ENCODE results near the gene CFAP97D1. TPM values are rescaled to one million over a fixed set of nuclear protein-coding genes. Genes with fewer than 3 reads are reported as not detected.

Gene CFAP97D1
- total and polyA plus RNA-seq, 2 experiments from 2014 or later, result 0.10 TPM; not detected in 1

GRCh38 chr17:43799047-43799446 is 18.8 kb downstream of the CFAP97D1 start:
- Histone ChIP-seq H2AFZ (no peak overlapping the region), H3K4me2 (no peak overlapping the region), H3K9me3 (ENCODE audit: low read depth) (no peaks in the 10 kb centered on the region), H4K20me1 (ENCODE audit: insufficient read depth, poor library complexity, severe bottlenecking) (no peaks in the 10 kb centered on the region), H3K79me2 (no peaks in the 10 kb centered on the region), H3K27me3 (no peaks in the 10 kb centered on the region), H3K36me3 (replicated peaks; ENCODE audit: insufficient read depth, low read depth) (no peaks in the 10 kb centered on the region), H3K4me3 (no peak overlapping the region), H3K27ac (no peak overlapping the region), H3K9me2 (replicated peaks; ENCODE audit: insufficient read depth) (no peaks in the 10 kb centered on the region), H3K4me1 (ENCODE audit: insufficient read depth) (no peaks in the 10 kb centered on the region)
- no peak for TF ChIP-seq CTCF (IDR thresholded peaks at IDR 0.05; ENCODE audit: poor library complexity)
- TF ChIP-seq EZH2phosphoT487 (IDR thresholded peaks at IDR 0.05; ENCODE audit: low read depth, severe bottlenecking, unreplicated experiment), result no peak
- TF ChIP-seq EZH2 (IDR thresholded peaks at IDR 0.05; ENCODE audit: borderline replicate concordance), result no peak
- 91% methylated on average over 2 of the region's 2 CpGs for WGBS (ENCODE audit: low lambda C conversion rate, missing lambda C conversion rate)
- DNase-seq (ENCODE audit: low spot score), result no peak

GRCh38 chr17:43800736-43801135 is 20.5 kb downstream of the CFAP97D1 start:
- Histone ChIP-seq H4K20me1 (ENCODE audit: insufficient read depth, poor library complexity, severe bottlenecking) (no peaks in the 10 kb centered on the region), H3K4me1 (ENCODE audit: insufficient read depth) (no peaks in the 10 kb centered on the region), H3K4me2 (no peak overlapping the region), H3K9me3 (ENCODE audit: low read depth) (no peaks in the 10 kb centered on the region), H3K27me3 (no peaks in the 10 kb centered on the region), H3K36me3 (replicated peaks; ENCODE audit: insufficient read depth, low read depth) (no peaks in the 10 kb centered on the region), H3K4me3 (no peak overlapping the region), H3K9me2 (replicated peaks; ENCODE audit: insufficient read depth) (no peaks in the 10 kb centered on the region), H2AFZ (no peak overlapping the region), H3K79me2 (no peaks in the 10 kb centered on the region), H3K27ac (no peak overlapping the region)
- DNase-seq (ENCODE audit: low spot score), result no peak
- TF ChIP-seq CTCF (IDR thresholded peaks at IDR 0.05; ENCODE audit: poor library complexity), result no peak
- no peak for TF ChIP-seq EZH2 (IDR thresholded peaks at IDR 0.05; ENCODE audit: borderline replicate concordance)
- TF ChIP-seq EZH2phosphoT487 (IDR thresholded peaks at IDR 0.05; ENCODE audit: low read depth, severe bottlenecking, unreplicated experiment), result no peak
- 89% methylated on average over 3 of the region's 3 CpGs for WGBS (ENCODE audit: low lambda C conversion rate, missing lambda C conversion rate)

- Histone ChIP-seq H3K27me3 (no peaks in the 10 kb centered on the region), H3K4me3 (no peak overlapping the region), H3K36me3 (replicated peaks; ENCODE audit: insufficient read depth, low read depth) (no peaks in the 10 kb centered on the region), H3K4me2 (no peak overlapping the region), H2AFZ (no peak overlapping the region), H3K4me1 (ENCODE audit: insufficient read depth) (no peaks in the 10 kb centered on the region), H3K79me2 (no peaks in the 10 kb centered on the region), H3K9me3 (ENCODE audit: low read depth) (no peaks in the 10 kb centered on the region), H4K20me1 (ENCODE audit: insufficient read depth, poor library complexity, severe bottlenecking) (no peaks in the 10 kb centered on the region), H3K9me2 (replicated peaks; ENCODE audit: insufficient read depth) (no peaks in the 10 kb centered on the region), H3K27ac (no peak overlapping the region)
- no peak for TF ChIP-seq CTCF (IDR thresholded peaks at IDR 0.05; ENCODE audit: poor library complexity)
- no peak for TF ChIP-seq EZH2phosphoT487 (IDR thresholded peaks at IDR 0.05; ENCODE audit: low read depth, severe bottlenecking, unreplicated experiment)
- TF ChIP-seq EZH2 (IDR thresholded peaks at IDR 0.05; ENCODE audit: borderline replicate concordance), result no peak
- WGBS (ENCODE audit: low lambda C conversion rate, missing lambda C conversion rate), result 81% methylated on average over 3 of the region's 3 CpGs
- DNase-seq (ENCODE audit: low spot score), result no peak
Observed at GRCh38 chr17:43801844-43802243, 21.6 kb downstream of the CFAP97D1 start.

DNA sequence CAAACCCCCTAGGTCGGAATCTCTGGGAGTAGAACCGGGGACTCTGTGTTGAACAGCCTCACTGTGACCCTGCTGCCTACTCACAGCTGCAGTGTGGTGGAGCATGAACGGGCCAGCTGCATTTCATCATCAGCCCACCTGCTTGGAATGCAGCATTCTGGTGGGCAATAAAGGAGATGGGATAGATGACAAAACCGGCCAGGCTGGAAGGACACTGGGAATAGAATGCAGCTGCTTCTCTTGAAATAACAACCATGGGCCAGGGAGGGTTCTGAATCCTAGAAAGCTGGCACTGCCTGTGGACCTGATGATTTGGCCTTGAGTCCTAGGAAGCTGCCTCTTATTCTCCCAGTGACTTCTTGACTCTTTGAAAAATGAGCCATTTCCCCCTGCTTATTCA is 23.5 kb downstream of the CFAP97D1 start:
- Histone ChIP-seq H3K9me3 (ENCODE audit: low read depth) (no peaks in the 10 kb centered on the region), H4K20me1 (ENCODE audit: insufficient read depth, poor library complexity, severe bottlenecking) (no peaks in the 10 kb centered on the region), H3K27ac (no peak overlapping the region), H3K36me3 (replicated peaks; ENCODE audit: insufficient read depth, low read depth) (no peaks in the 10 kb centered on the region), H3K79me2 (no peaks in the 10 kb centered on the region), H3K4me2 (no peak overlapping the region), H3K4me1 (ENCODE audit: insufficient read depth) (no peaks in the 10 kb centered on the region), H3K27me3 (no peaks in the 10 kb centered on the region), H3K9me2 (replicated peaks; ENCODE audit: insufficient read depth) (no peaks in the 10 kb centered on the region), H3K4me3 (no peak overlapping the region), H2AFZ (no peak overlapping the region)
- TF ChIP-seq EZH2 (IDR thresholded peaks at IDR 0.05; ENCODE audit: borderline replicate concordance) (no peak), EZH2phosphoT487 (IDR thresholded peaks at IDR 0.05; ENCODE audit: low read depth, severe bottlenecking, unreplicated experiment) (no peak), CTCF (IDR thresholded peaks at IDR 0.05; ENCODE audit: poor library complexity) (no peak)
- no peak for DNase-seq (ENCODE audit: low spot score)
- WGBS (ENCODE audit: low lambda C conversion rate, missing lambda C conversion rate), result 48% methylated on average over 4 of the region's 4 CpGs
